Neural progenitor cell (in vitro differentiated cells): ENCODE results near the gene ST3GAL4. TPM values are rescaled to one million over a fixed set of nuclear protein-coding genes. Genes with fewer than 3 reads are reported as not detected.

ENCODE experiments used
- DNase-seq: peaks from one replicate; pipeline ENCODE4 v3.0.0-alpha.2; 2016; ENCODE audit warnings: low spot score
- H2AFZ ChIP-seq: fragments of 200-600 bp; sonication (generic); replicated peaks from 2 replicates; pipeline ENCODE4 v1.6.1; 2016; ENCODE audit warnings: antibody characterized with exemption
- H3F3A ChIP-seq: fragments of 200-600 bp; sonication (generic); 2 replicates; pipeline ENCODE4 v1.6.1; 2016; ENCODE audit warnings: antibody characterized with exemption, low read depth
- H3K27ac ChIP-seq: fragments of 200-600 bp; sonication (generic); 2 replicates; pipeline ENCODE4 v1.5.1; 2016; ENCODE audit warnings: mild to moderate bottlenecking
- H3K27me3 ChIP-seq: fragments of 200-600 bp; sonication (generic); 2 replicates; pipeline ENCODE4 v1.6.1; 2016; ENCODE audit warnings: mild to moderate bottlenecking, moderate library complexity
- H3K36me3 ChIP-seq: fragments of 200-600 bp; sonication (generic); 2 replicates; pipeline ENCODE4 v1.5.1; 2016
- H3K4me1 ChIP-seq: fragments of 200-600 bp; sonication (generic); 2 replicates; pipeline ENCODE4 v1.6.1; 2016; ENCODE audit warnings: mixed run types
- H3K4me2 ChIP-seq: fragments of 200-600 bp; sonication (generic); 2 replicates; pipeline ENCODE4 v1.6.1; 2016
- H3K4me3 ChIP-seq: fragments of 200-600 bp; sonication (generic); 2 replicates; pipeline ENCODE4 v1.5.1; 2016
- H3K79me2 ChIP-seq: fragments of 200-600 bp; sonication (generic); 2 replicates; pipeline ENCODE4 v1.6.1; 2016; ENCODE audit warnings: low read depth
- H3K9ac ChIP-seq: fragments of 200-600 bp; sonication (generic); 2 replicates; pipeline ENCODE4 v1.6.1; 2016
- H3K9me3 ChIP-seq: fragments of 200-600 bp; sonication (generic); 2 replicates; pipeline ENCODE4 v1.5.1; 2016; ENCODE audit warnings: low read depth
- H4K20me1 ChIP-seq: fragments of 200-600 bp; sonication (generic); 2 replicates; pipeline ENCODE4 v1.6.1; 2016; ENCODE audit warnings: low read depth
- H3K27ac Mint-ChIP-seq: 3 replicates; pipeline ENCODE4 v1.8.0; 2021; ENCODE audit warnings: mixed read lengths
- H3K27me3 Mint-ChIP-seq: 2 replicates; pipeline ENCODE4 v1.8.0; 2022; ENCODE audit warnings: low read depth, mild to moderate bottlenecking, inconsistent platforms, moderate library complexity, mixed read lengths; ENCODE audit not compliant: insufficient read depth
- H3K36me3 Mint-ChIP-seq: 3 replicates; pipeline ENCODE4 v1.8.0; 2021; ENCODE audit warnings: mixed read lengths
- H3K4me1 Mint-ChIP-seq: 3 replicates; pipeline ENCODE4 v1.8.0; 2021; ENCODE audit warnings: mixed read lengths
- H3K4me3 Mint-ChIP-seq: 3 replicates; pipeline ENCODE4 v1.8.0; 2021; ENCODE audit warnings: mild to moderate bottlenecking, moderate library complexity, mixed read lengths
- H3K9me3 Mint-ChIP-seq: 3 replicates; pipeline ENCODE4 v1.8.0; 2020; ENCODE audit warnings: mixed read lengths
- CTCF ChIP-seq: fragments of 200-600 bp; sonication (generic); IDR thresholded peaks from 2 replicates; pipeline ENCODE4 v1.5.1; 2017; ENCODE audit warnings: antibody characterized with exemption, mild to moderate bottlenecking
- EZH2 ChIP-seq: fragments of 200-600 bp; sonication (generic); IDR thresholded peaks from 2 replicates; pipeline ENCODE4 v1.6.1; 2017; ENCODE audit warnings: antibody characterized with exemption, mild to moderate bottlenecking, moderate library complexity
- EZH2phosphoT487 ChIP-seq: fragments of 200-600 bp; sonication (generic); IDR thresholded peaks from 2 replicates; pipeline ENCODE4 v1.6.1; 2017; ENCODE audit warnings: antibody characterized with exemption
- total RNA-seq: library from RNA; depleted of rRNA; stranded (reverse); fragments of >200 nt; gene quantifications from 2 replicates; pipeline ENCODE4 v1.2.3, GENCODE V29; 2015; ENCODE audit warnings: low replicate concordance

ST3GAL4 gene
- total RNA-seq, 1 donor from 2014 or later = 13.0 TPM

GRCh38 chr11:126404367-126404766 lies 48.9 kb downstream of the ST3GAL4 start:
- H3K36me3 Mint-ChIP-seq = peaks cover 7% of the 10 kb centered on the region
- no peaks in the 10 kb centered on the region for H4K20me1 ChIP-seq
- H3K36me3 ChIP-seq = no peaks in the 10 kb centered on the region
- H3F3A ChIP-seq = peaks cover 13% of the 10 kb centered on the region
- no peaks in the 10 kb centered on the region for H3K27me3 ChIP-seq
- H3K9ac ChIP-seq = no peak overlapping the region
- peak; percentile 26 for DNase-seq
- H3K79me2 ChIP-seq = no peaks in the 10 kb centered on the region
- peaks cover 3% of the 10 kb centered on the region for H3K9me3 Mint-ChIP-seq
- TF ChIP-seq EZH2phosphoT487 (no peak), CTCF (no peak), EZH2 (no peak)
- H3K27ac Mint-ChIP-seq = peak overlapping the region; percentile 83
- no peak overlapping the region for H2AFZ ChIP-seq
- H3K27me3 Mint-ChIP-seq = no peaks in the 10 kb centered on the region
- no peaks in the 10 kb centered on the region for H3K9me3 ChIP-seq
- peak overlapping the region; percentile 56 for H3K4me2 ChIP-seq
- peaks cover 17% of the 10 kb centered on the region for H3K4me1 Mint-ChIP-seq
- no peak overlapping the region for H3K27ac ChIP-seq
- H3K4me1 ChIP-seq = peaks cover 23% of the 10 kb centered on the region
- H3K4me3 ChIP-seq = no peak overlapping the region
- no peak overlapping the region for H3K4me3 Mint-ChIP-seq

GRCh38 chr11:126405374-126405773 lies 49.9 kb downstream of the ST3GAL4 start:
- H2AFZ ChIP-seq = no peak overlapping the region
- TF ChIP-seq CTCF (no peak), EZH2phosphoT487 (no peak), EZH2 (no peak)
- Mint-ChIP-seq H3K4me1 (peaks cover 17% of the 10 kb centered on the region), H3K36me3 (peaks cover 5% of the 10 kb centered on the region), H3K27ac (no peak overlapping the region), H3K4me3 (no peak overlapping the region), H3K9me3 (peaks cover 2% of the 10 kb centered on the region), H3K27me3 (no peaks in the 10 kb centered on the region)
- DNase-seq = no peak
- peaks cover 23% of the 10 kb centered on the region for H3K4me1 ChIP-seq
- no peaks in the 10 kb centered on the region for H3K27me3 ChIP-seq
- peaks cover 13% of the 10 kb centered on the region for H3F3A ChIP-seq
- no peaks in the 10 kb centered on the region for H4K20me1 ChIP-seq
- no peaks in the 10 kb centered on the region for H3K9me3 ChIP-seq
- H3K4me3 ChIP-seq = no peak overlapping the region
- H3K79me2 ChIP-seq = no peaks in the 10 kb centered on the region
- H3K4me2 ChIP-seq = no peak overlapping the region
- H3K9ac ChIP-seq = no peak overlapping the region
- H3K27ac ChIP-seq = no peak overlapping the region
- no peaks in the 10 kb centered on the region for H3K36me3 ChIP-seq

GRCh38 chr11:126405906-126406305 lies 50.4 kb downstream of the ST3GAL4 start:
- Histone ChIP-seq H3K4me2 (no peak overlapping the region), H3K27me3 (no peaks in the 10 kb centered on the region), H3K9me3 (no peaks in the 10 kb centered on the region), H3K4me1 (peaks cover 23% of the 10 kb centered on the region), H3K4me3 (no peak overlapping the region), H4K20me1 (no peaks in the 10 kb centered on the region), H3K27ac (no peak overlapping the region), H3K36me3 (no peaks in the 10 kb centered on the region), H3K79me2 (no peaks in the 10 kb centered on the region), H3K9ac (no peak overlapping the region), H3F3A (peaks cover 13% of the 10 kb centered on the region), H2AFZ (no peak overlapping the region)
- Mint-ChIP-seq H3K9me3 (no peaks in the 10 kb centered on the region), H3K27ac (peak overlapping the region; percentile 53), H3K36me3 (peaks cover 5% of the 10 kb centered on the region), H3K4me1 (peaks cover 21% of the 10 kb centered on the region), H3K4me3 (no peak overlapping the region), H3K27me3 (no peaks in the 10 kb centered on the region)
- no peak for DNase-seq
- TF ChIP-seq EZH2 = no peak
- TF ChIP-seq CTCF = no peak
- no peak for TF ChIP-seq EZH2phosphoT487
